C4-2B (cell line): ENCODE results near the gene FAM163B.

Experiments
- CTCF ChIP-seq: fragments of 450-650 bp; conservative IDR thresholded peaks from 2 replicates; pipeline ENCODE4 v1.5.1; 2017; ENCODE audit warnings: mild to moderate bottlenecking
- ZFX ChIP-seq: fragments of 450-650 bp; IDR thresholded peaks from 2 replicates; pipeline ENCODE4 v1.6.1; 2017

- TF ChIP-seq CTCF (no peak), ZFX (no peak)
Measured at GRCh38 chr9:133566382-133566781, 42.8 kb downstream of the FAM163B start.
